ENCODE measurements around the gene SMC3. TPM values are rescaled to one million over a fixed set of nuclear protein-coding genes. Genes with fewer than 3 reads are reported as not detected.
A peak's percentile ranks its signal among the peaks of the same experiment; 100 is the strongest.

Gene SMC3
- total RNA-seq, 2 donors from 2014 or later, result 66.0 to 75.9 TPM

DNA sequence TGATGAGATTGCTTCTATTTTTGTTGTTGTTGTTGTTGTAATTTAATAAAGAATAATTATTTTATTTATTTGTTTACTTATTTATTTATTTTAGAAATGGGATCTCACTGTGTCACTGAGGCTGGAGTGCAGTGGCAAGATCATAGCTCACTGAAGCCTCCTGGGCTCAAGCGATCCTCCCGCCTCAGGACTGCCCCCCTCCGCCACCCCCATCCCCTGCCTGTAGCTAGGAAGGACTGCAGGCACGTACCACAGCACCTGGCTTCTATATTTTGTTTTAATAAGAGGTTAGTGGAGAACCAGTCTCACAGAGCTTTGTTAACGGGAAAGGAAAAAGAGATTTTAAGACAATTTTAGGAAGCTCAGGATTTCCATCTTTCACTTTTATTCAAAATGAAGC is 19.5 kb upstream of the SMC3 start:
- H3K36me3 Mint-ChIP-seq (ENCODE audit: low read depth), result no peaks in the 10 kb centered on the region
- DNase-seq, result peak; percentile 71
- TF ChIP-seq, protein P1, sequence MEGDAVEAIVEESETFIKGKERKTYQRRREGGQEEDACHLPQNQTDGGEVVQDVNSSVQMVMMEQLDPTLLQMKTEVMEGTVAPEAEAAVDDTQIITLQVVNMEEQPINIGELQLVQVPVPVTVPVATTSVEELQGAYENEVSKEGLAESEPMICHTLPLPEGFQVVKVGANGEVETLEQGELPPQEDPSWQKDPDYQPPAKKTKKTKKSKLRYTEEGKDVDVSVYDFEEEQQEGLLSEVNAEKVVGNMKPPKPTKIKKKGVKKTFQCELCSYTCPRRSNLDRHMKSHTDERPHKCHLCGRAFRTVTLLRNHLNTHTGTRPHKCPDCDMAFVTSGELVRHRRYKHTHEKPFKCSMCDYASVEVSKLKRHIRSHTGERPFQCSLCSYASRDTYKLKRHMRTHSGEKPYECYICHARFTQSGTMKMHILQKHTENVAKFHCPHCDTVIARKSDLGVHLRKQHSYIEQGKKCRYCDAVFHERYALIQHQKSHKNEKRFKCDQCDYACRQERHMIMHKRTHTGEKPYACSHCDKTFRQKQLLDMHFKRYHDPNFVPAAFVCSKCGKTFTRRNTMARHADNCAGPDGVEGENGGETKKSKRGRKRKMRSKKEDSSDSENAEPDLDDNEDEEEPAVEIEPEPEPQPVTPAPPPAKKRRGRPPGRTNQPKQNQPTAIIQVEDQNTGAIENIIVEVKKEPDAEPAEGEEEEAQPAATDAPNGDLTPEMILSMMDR (conservative IDR thresholded peaks at IDR 0.05), result peak; percentile 37
- WGBS, 2 experiments (ENCODE audit: insufficient coverage in 1 of 2, insufficient read length in 1 of 2), result 62 to 100% methylated on average over 1 to 5 of the region's 5 CpGs
- no peak overlapping the region for H3K4me3 Mint-ChIP-seq
- H3K4me1 Mint-ChIP-seq, result peaks cover 6% of the 10 kb centered on the region
- Histone ChIP-seq H3K9me3 (ENCODE audit: control insufficient read depth, low read length) (peaks cover 5% of the 10 kb centered on the region), H3K27ac (ENCODE audit: low read depth, low read length) (no peak overlapping the region), H3K9ac (ENCODE audit: extremely low read depth, low read length, poor library complexity, severe bottlenecking) (no peak overlapping the region), H3K4me1 (ENCODE audit: control insufficient read depth, insufficient read depth, low read length) (no peaks in the 10 kb centered on the region), H3K27me3 (ENCODE audit: control insufficient read depth, insufficient read depth, low read length, poor library complexity, severe bottlenecking) (no peaks in the 10 kb centered on the region), H3K4me3 (ENCODE audit: low read length) (no peak overlapping the region), H3K36me3 (ENCODE audit: control insufficient read depth, insufficient read depth, low read length) (no peaks in the 10 kb centered on the region)
- H3K9me3 Mint-ChIP-seq, result peaks cover 7% of the 10 kb centered on the region
- H3K27ac Mint-ChIP-seq, result no peak overlapping the region
- H3K27me3 Mint-ChIP-seq (ENCODE audit: insufficient read depth), result no peaks in the 10 kb centered on the region

GRCh38 chr10:110549211-110549610 is 18.3 kb upstream of the SMC3 start:
- no peaks in the 10 kb centered on the region for H3K27me3 ChIP-seq (ENCODE audit: control insufficient read depth, insufficient read depth, low read length, poor library complexity, severe bottlenecking)
- H3K4me1 ChIP-seq (ENCODE audit: control insufficient read depth, insufficient read depth, low read length), result peaks cover 2% of the 10 kb centered on the region
- DNase-seq, result no peak
- WGBS, 2 experiments (ENCODE audit: insufficient coverage in 1 of 2, insufficient read length in 1 of 2), result 86 to 88% methylated on average over 4 of the region's 5 CpGs
- Mint-ChIP-seq H3K27ac (no peak overlapping the region), H3K4me3 (no peak overlapping the region), H3K36me3 (ENCODE audit: low read depth) (no peaks in the 10 kb centered on the region), H3K9me3 (peaks cover 10% of the 10 kb centered on the region), H3K27me3 (ENCODE audit: insufficient read depth) (no peaks in the 10 kb centered on the region), H3K4me1 (peaks cover 14% of the 10 kb centered on the region)
- H3K4me3 ChIP-seq (ENCODE audit: low read length), result no peak overlapping the region
- TF ChIP-seq, protein P1 (conservative IDR thresholded peaks at IDR 0.05), result no peak
- H3K9me3 ChIP-seq (ENCODE audit: control insufficient read depth, low read length), result peaks cover 5% of the 10 kb centered on the region
- H3K27ac ChIP-seq (ENCODE audit: low read depth, low read length), result no peak overlapping the region
- H3K36me3 ChIP-seq (ENCODE audit: control insufficient read depth, insufficient read depth, low read length), result no peaks in the 10 kb centered on the region
- H3K9ac ChIP-seq (ENCODE audit: extremely low read depth, low read length, poor library complexity, severe bottlenecking), result no peak overlapping the region

DNA sequence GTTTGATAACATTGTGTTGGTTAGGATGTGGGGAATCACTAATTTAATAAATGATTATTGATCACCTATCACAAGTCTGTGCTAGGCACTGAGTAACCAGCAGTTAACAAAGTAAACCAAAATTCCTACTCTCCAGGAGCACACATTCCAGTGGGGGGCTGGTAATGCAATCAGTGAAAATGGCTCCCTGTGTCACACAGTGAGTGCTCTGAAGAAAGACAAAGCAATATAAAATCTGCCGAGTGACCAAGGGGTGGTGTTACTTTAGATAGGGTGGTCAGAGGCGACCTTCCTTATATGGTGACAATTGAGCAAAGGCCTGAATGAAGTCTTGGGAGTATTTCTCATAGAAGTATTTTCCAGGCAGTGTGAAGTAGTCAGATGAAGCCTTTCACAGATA is 13.6 kb upstream of the SMC3 start:
- Histone ChIP-seq H3K4me1 (ENCODE audit: control insufficient read depth, insufficient read depth, low read length) (peaks cover 9% of the 10 kb centered on the region), H3K9ac (ENCODE audit: extremely low read depth, low read length, poor library complexity, severe bottlenecking) (no peak overlapping the region), H3K36me3 (ENCODE audit: control insufficient read depth, insufficient read depth, low read length) (no peaks in the 10 kb centered on the region), H3K27ac (ENCODE audit: low read depth, low read length) (no peak overlapping the region), H3K27me3 (ENCODE audit: control insufficient read depth, insufficient read depth, low read length, poor library complexity, severe bottlenecking) (no peaks in the 10 kb centered on the region), H3K4me3 (ENCODE audit: low read length) (peak overlapping the region; percentile 3), H3K9me3 (ENCODE audit: control insufficient read depth, low read length) (peaks cover 5% of the 10 kb centered on the region)
- Mint-ChIP-seq H3K4me1 (peaks cover 23% of the 10 kb centered on the region), H3K9me3 (peaks cover 10% of the 10 kb centered on the region), H3K36me3 (ENCODE audit: low read depth) (no peaks in the 10 kb centered on the region), H3K27ac (peak overlapping the region; percentile 80), H3K27me3 (ENCODE audit: insufficient read depth) (no peaks in the 10 kb centered on the region), H3K4me3 (no peak overlapping the region)
- DNase-seq, result peak; percentile 82
- WGBS, 2 experiments (ENCODE audit: insufficient coverage in 1 of 2, insufficient read length in 1 of 2), result 0 to 25% methylated on average over 1 to 2 of the region's 2 CpGs
- TF ChIP-seq, protein P1 (conservative IDR thresholded peaks at IDR 0.05), result no peak
